Measurements from ENCODE around the gene CCDC85C. TPM values are rescaled to one million over a fixed set of nuclear protein-coding genes. Genes with fewer than 3 reads are reported as not detected.

The CCDC85C gene
- total RNA-seq, 5 donors from 2014 or later (not counting 1 experiment from before 2014, with no cell fraction given), result 6.6 to 12.0 (median 9.1) TPM

GRCh38 chr14:99573000-99573330 lies 31.0 kb downstream of the CCDC85C start:
- H3K4me1 Mint-ChIP-seq, result peaks cover 2 to 10% (median 9%) of the 10 kb centered on the region in 3 donors
- H3K36me3 Mint-ChIP-seq, result no peaks in the 10 kb centered on the region
- H3K4me3 ChIP-seq (ENCODE audit: control insufficient read depth in 1 of 2, extremely low read depth in 1 of 2, low read length in 1 of 2), result no peak overlapping the region
- WGBS (ENCODE audit: insufficient coverage), result 88% methylated on average over 15 of the region's 16 CpGs
- H3K27me3 Mint-ChIP-seq, result no peaks in the 10 kb centered on the region
- CTCF ChIA-PET, result no interaction called here
- DNase-seq (no peak), ATAC-seq (replicated peaks in 1 of 4) (no peak)
- no peak overlapping the region for H3K4me3 Mint-ChIP-seq
- H3K27ac Mint-ChIP-seq, result no peak overlapping the region
- H3K9me3 Mint-ChIP-seq, result no peaks in the 10 kb centered on the region
- POLR2A ChIA-PET, result no interaction called here
- peaks cover 0 to 3% of the 10 kb centered on the region in 2 experiments for H3K27me3 ChIP-seq (replicated peaks in 1 of 2; ENCODE audit: control insufficient read depth in 2 of 2, extremely low read depth in 1 of 2, insufficient read depth in 2 of 2, low read length in 1 of 2)
- H3K4me1 ChIP-seq (ENCODE audit: control insufficient read depth in 1 of 2, extremely low read depth in 1 of 2, insufficient read depth in 2 of 2, low read length in 2 of 2), result peaks cover 0 to 2% of the 10 kb centered on the region in 2 experiments
- no peak overlapping the region for H3K27ac ChIP-seq (ENCODE audit: low read length)
- no peaks in the 10 kb centered on the region for H3K36me3 ChIP-seq (ENCODE audit: control insufficient read depth in 2 of 2, extremely low read depth in 1 of 2, insufficient read depth in 1 of 2, low read length in 1 of 2)
- no peaks in the 10 kb centered on the region for H3K9me3 ChIP-seq

GRCh38 chr14:99572173-99572999 lies 31.6 kb downstream of the CCDC85C start:
- ChIA-PET CTCF (interaction anchor here in 1 of 2 donors (0.6 kb wide), 1 partner anchor 15 kb away, joined by 5 read pairs; no protein-coding TSS in a partner anchor), POLR2A (no interaction called here)
- Mint-ChIP-seq H3K4me1 (peaks cover 2 to 10% (median 9%) of the 10 kb centered on the region in 3 donors), H3K36me3 (no peaks in the 10 kb centered on the region), H3K27me3 (no peaks in the 10 kb centered on the region), H3K9me3 (no peaks in the 10 kb centered on the region), H3K27ac (no peak overlapping the region), H3K4me3 (no peak overlapping the region)
- WGBS (ENCODE audit: insufficient coverage), result 78% methylated on average over 14 of the region's 18 CpGs
- Histone ChIP-seq H3K9me3 (no peaks in the 10 kb centered on the region), H3K4me3 (ENCODE audit: control insufficient read depth in 1 of 2, extremely low read depth in 1 of 2, low read length in 1 of 2) (no peak overlapping the region), H3K4me1 (ENCODE audit: control insufficient read depth in 1 of 2, extremely low read depth in 1 of 2, insufficient read depth in 2 of 2, low read length in 2 of 2) (peaks cover 0 to 2% of the 10 kb centered on the region in 2 experiments), H3K27ac (ENCODE audit: low read length) (no peak overlapping the region), H3K27me3 (replicated peaks in 1 of 2; ENCODE audit: control insufficient read depth in 2 of 2, extremely low read depth in 1 of 2, insufficient read depth in 2 of 2, low read length in 1 of 2) (peaks cover 0 to 3% of the 10 kb centered on the region in 2 experiments), H3K36me3 (ENCODE audit: control insufficient read depth in 2 of 2, extremely low read depth in 1 of 2, insufficient read depth in 1 of 2, low read length in 1 of 2) (no peaks in the 10 kb centered on the region)
- ATAC-seq (replicated peaks in 1 of 4) (no peak), DNase-seq (no peak)

DNA sequence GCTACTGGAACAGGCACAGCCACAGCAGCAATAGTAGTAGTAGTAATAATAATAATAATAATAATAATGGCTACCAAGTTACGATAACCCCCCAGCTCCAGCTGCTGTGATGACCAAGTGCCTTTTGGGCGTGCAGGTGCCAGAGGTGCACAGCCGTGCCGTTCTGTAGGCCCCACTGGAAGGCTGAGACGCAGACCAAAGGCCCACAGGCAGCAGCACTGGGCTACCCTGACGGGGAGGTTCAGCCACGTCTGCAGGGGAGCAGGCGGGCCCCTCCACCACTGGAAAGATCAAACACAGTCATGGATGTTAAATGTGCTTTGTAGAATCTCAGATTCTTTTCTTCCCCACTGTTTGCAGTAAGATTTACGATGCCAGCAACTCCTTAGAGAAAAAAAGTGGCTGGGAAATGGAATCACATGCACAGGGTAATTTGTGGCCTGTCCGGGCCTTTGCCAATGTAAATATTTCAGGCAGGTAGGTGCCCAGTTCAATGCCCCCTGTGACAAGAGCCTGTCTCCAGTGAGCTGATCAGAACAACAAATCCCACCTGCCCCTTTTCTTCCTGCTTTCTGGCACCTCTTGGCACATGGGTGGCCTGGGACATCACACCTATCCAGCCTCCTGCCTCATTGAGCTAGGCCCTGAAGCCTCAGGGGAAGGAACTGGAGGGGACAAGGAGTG lies 32.6 kb downstream of the CCDC85C start:
- H3K4me1 Mint-ChIP-seq, result peaks cover 2 to 11% (median 10%) of the 10 kb centered on the region in 3 donors
- POLR2A ChIA-PET, result no interaction called here
- Histone ChIP-seq H3K9me3 (no peaks in the 10 kb centered on the region), H3K27me3 (replicated peaks in 1 of 2; ENCODE audit: control insufficient read depth in 2 of 2, extremely low read depth in 1 of 2, insufficient read depth in 2 of 2, low read length in 1 of 2) (peaks cover 0 to 3% of the 10 kb centered on the region in 2 experiments), H3K36me3 (ENCODE audit: control insufficient read depth in 2 of 2, extremely low read depth in 1 of 2, insufficient read depth in 1 of 2, low read length in 1 of 2) (no peaks in the 10 kb centered on the region), H3K4me1 (ENCODE audit: control insufficient read depth in 1 of 2, extremely low read depth in 1 of 2, insufficient read depth in 2 of 2, low read length in 2 of 2) (peaks cover 0 to 2% of the 10 kb centered on the region in 2 experiments), H3K4me3 (ENCODE audit: control insufficient read depth in 1 of 2, extremely low read depth in 1 of 2, low read length in 1 of 2) (no peak overlapping the region), H3K27ac (ENCODE audit: low read length) (no peak overlapping the region)
- ATAC-seq (replicated peaks in 1 of 4) (no peak), DNase-seq (no peak)
- no peaks in the 10 kb centered on the region for H3K9me3 Mint-ChIP-seq
- no peaks in the 10 kb centered on the region for H3K36me3 Mint-ChIP-seq
- WGBS (ENCODE audit: insufficient coverage), result 85% methylated on average over 5 of the region's 10 CpGs
- H3K4me3 Mint-ChIP-seq, result no peak overlapping the region
- no peaks in the 10 kb centered on the region for H3K27me3 Mint-ChIP-seq
- H3K27ac Mint-ChIP-seq, result no peak overlapping the region
- CTCF ChIA-PET, result interaction anchor here in 1 of 2 donors (0.6 kb wide), 1 partner anchor 16 kb away, joined by 5 read pairs; no protein-coding TSS in a partner anchor

DNA sequence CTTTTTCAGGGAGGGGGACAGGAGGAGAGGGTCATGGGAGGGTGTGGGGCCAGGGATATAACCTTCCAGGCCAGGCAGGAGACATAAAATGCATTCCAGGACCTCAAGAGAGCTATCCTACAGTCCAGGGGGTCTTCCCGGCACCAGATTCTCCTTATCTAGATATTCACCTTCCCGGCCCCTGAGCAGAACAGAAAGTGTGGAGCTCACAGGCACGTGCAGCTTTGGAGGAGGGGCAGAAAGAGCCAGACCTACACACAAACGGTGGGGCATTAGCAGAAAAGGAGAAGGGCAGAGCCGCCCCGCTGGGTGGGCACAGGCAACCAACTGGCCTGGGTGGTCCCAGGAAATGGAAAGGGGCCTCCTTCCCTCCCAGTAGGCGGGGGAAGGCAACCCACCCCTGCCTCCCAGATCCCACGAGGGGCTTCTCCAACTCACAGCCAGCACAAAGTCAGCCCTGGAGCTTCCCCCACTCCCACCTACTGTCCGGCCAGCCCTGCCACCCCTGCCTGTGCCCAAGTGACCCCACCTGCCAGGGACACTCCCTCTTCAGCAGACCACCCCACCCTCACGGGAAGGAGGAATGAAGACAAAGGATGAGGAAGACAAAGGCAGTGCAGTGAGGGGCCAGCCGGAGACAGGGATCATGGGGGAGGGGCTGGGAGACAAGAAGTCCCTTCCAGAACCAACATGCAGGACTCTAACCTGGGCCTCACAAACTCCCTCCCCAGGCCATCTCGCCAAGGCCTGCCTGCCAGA lies 33.3 kb downstream of the CCDC85C start:
- Mint-ChIP-seq H3K36me3 (no peaks in the 10 kb centered on the region), H3K9me3 (no peaks in the 10 kb centered on the region), H3K4me1 (peaks cover 2 to 9% (median 7%) of the 10 kb centered on the region in 3 donors), H3K27ac (no peak overlapping the region), H3K27me3 (no peaks in the 10 kb centered on the region), H3K4me3 (no peak overlapping the region)
- ATAC-seq (replicated peaks in 1 of 4) (no peak), DNase-seq (no peak)
- peaks cover 0 to 2% of the 10 kb centered on the region in 2 experiments for H3K4me1 ChIP-seq (ENCODE audit: control insufficient read depth in 1 of 2, extremely low read depth in 1 of 2, insufficient read depth in 2 of 2, low read length in 2 of 2)
- no CpG with 5 or more reads among the region's 12 CpGs for WGBS (ENCODE audit: insufficient coverage)
- H3K36me3 ChIP-seq (ENCODE audit: control insufficient read depth in 2 of 2, extremely low read depth in 1 of 2, insufficient read depth in 1 of 2, low read length in 1 of 2), result no peaks in the 10 kb centered on the region
- no peaks in the 10 kb centered on the region for H3K9me3 ChIP-seq
- H3K27me3 ChIP-seq (replicated peaks in 1 of 2; ENCODE audit: control insufficient read depth in 2 of 2, extremely low read depth in 1 of 2, insufficient read depth in 2 of 2, low read length in 1 of 2), result peaks cover 0 to 3% of the 10 kb centered on the region in 2 experiments
- POLR2A ChIA-PET, result no interaction called here
- CTCF ChIA-PET, result no interaction called here
- no peak overlapping the region for H3K27ac ChIP-seq (ENCODE audit: low read length)
- no peak overlapping the region for H3K4me3 ChIP-seq (ENCODE audit: control insufficient read depth in 1 of 2, extremely low read depth in 1 of 2, low read length in 1 of 2)

DNA sequence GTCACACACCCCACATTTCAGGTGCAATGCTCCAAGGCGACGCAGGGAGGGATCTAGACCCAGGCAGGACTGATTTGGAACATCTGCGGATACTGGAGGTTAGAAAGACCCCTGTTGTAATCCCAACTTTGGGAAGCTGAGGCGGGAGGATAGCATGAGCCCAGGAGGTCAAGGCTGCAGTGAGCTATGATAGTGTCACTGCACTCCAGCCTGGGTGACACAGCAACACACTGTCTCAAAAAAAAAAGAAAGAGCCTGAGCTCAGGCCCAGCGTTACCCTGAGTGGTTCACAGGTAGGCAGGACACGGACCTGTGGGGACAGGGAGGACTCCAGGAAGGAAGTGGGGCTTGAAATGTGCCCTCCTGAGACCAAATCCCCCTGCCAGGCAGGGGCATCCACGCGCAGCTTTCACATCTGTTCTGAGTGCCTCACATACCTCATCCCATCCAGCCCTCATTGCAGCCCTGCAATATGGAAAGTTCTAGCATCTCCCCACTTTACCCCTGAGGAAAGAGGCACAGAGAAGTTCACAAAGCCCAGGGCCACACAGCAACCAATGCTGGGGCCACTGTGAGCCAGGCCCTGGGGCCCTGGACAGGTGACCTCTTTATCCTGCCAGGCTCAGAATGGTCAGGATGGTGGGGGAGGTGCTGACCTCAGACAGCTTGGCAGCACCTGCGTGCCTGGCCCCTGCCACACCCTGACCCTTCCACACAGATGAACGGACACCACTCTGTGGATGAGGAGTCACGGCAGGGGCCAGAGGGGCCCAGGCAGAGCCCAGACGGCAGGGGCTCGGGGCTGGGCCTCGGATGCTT lies 34.1 kb downstream of the CCDC85C start:
- DNase-seq (no peak), ATAC-seq (replicated peaks in 1 of 4) (no peak)
- CTCF ChIA-PET, result no interaction called here
- no peaks in the 10 kb centered on the region for H3K9me3 Mint-ChIP-seq
- POLR2A ChIA-PET, result no interaction called here
- Histone ChIP-seq H3K36me3 (ENCODE audit: control insufficient read depth in 2 of 2, extremely low read depth in 1 of 2, insufficient read depth in 1 of 2, low read length in 1 of 2) (no peaks in the 10 kb centered on the region), H3K9me3 (no peaks in the 10 kb centered on the region), H3K4me1 (ENCODE audit: control insufficient read depth in 1 of 2, extremely low read depth in 1 of 2, insufficient read depth in 2 of 2, low read length in 2 of 2) (peaks cover 0 to 2% of the 10 kb centered on the region in 2 experiments), H3K27me3 (replicated peaks in 1 of 2; ENCODE audit: control insufficient read depth in 2 of 2, extremely low read depth in 1 of 2, insufficient read depth in 2 of 2, low read length in 1 of 2) (peaks cover 0 to 3% of the 10 kb centered on the region in 2 experiments), H3K4me3 (ENCODE audit: control insufficient read depth in 1 of 2, extremely low read depth in 1 of 2, low read length in 1 of 2) (no peak overlapping the region), H3K27ac (ENCODE audit: low read length) (no peak overlapping the region)
- H3K27me3 Mint-ChIP-seq, result no peaks in the 10 kb centered on the region
- WGBS (ENCODE audit: insufficient coverage), result 73% methylated on average over 6 of the region's 14 CpGs
- H3K4me1 Mint-ChIP-seq, result peaks cover 2 to 9% (median 5%) of the 10 kb centered on the region in 3 donors
- H3K36me3 Mint-ChIP-seq, result no peaks in the 10 kb centered on the region
- H3K4me3 Mint-ChIP-seq, result no peak overlapping the region
- H3K27ac Mint-ChIP-seq, result no peak overlapping the region
